WTC11 (cell line): ENCODE results near the gene TSNAXIP1.

Source experiments
- ATF3 ChIP-seq: sonication (generic); formaldehyde crosslinking; conservative IDR thresholded peaks from 2 replicates; pipeline ENCODE4 v1.8.1; 2022; ENCODE audit warnings: mild to moderate bottlenecking, missing genetic modification reagents
- GTF2I ChIP-seq: fragments of 250-450 bp; sonication (Bioruptor Pico); conservative IDR thresholded peaks from 2 replicates; pipeline ENCODE4 v1.4.0; 2021; ENCODE audit warnings: mild to moderate bottlenecking
- IRF2 ChIP-seq: sonication (generic); formaldehyde crosslinking; IDR thresholded peaks from 2 replicates; pipeline ENCODE4 v1.8.0; 2022; ENCODE audit warnings: low read depth, missing genetic modification reagents, borderline replicate concordance
- MLX ChIP-seq: sonication (generic); formaldehyde crosslinking; IDR thresholded peaks from 2 replicates; pipeline ENCODE4 v1.8.1; 2023; ENCODE audit warnings: mild to moderate bottlenecking, missing genetic modification reagents, moderate library complexity
- MYBL2 ChIP-seq: sonication (generic); formaldehyde crosslinking; IDR thresholded peaks from 2 replicates; pipeline ENCODE4 v1.8.1; 2023; ENCODE audit warnings: mild to moderate bottlenecking, moderate library complexity, missing genetic modification reagents
- NR1H2 ChIP-seq: sonication (generic); formaldehyde crosslinking; IDR thresholded peaks from 2 replicates; pipeline ENCODE4 v1.9.0; 2021; ENCODE audit warnings: mild to moderate bottlenecking, moderate library complexity, missing genetic modification reagents
- RORB ChIP-seq: fragments of 250-450 bp; sonication (Bioruptor Pico); IDR thresholded peaks from 2 replicates; pipeline ENCODE4 v1.9.0; 2021; ENCODE audit warnings: mild to moderate bottlenecking
- USF2 ChIP-seq: sonication (generic); formaldehyde crosslinking; IDR thresholded peaks from 2 replicates; pipeline ENCODE4 v1.8.1; 2023; ENCODE audit warnings: mild to moderate bottlenecking, missing genetic modification reagents, moderate library complexity
- ZNF121 ChIP-seq: sonication (generic); formaldehyde crosslinking; IDR thresholded peaks from 2 replicates; pipeline ENCODE4 v1.8.0; 2023; ENCODE audit warnings: missing genetic modification reagents
- ZNF263 ChIP-seq: sonication (generic); formaldehyde crosslinking; IDR thresholded peaks from 2 replicates; pipeline ENCODE4 v1.8.1; 2022; ENCODE audit warnings: low read depth, mild to moderate bottlenecking, moderate library complexity, missing genetic modification reagents
- TF ChIP-seq, protein P1 (sequence below): fragments of 200-600 bp; IDR thresholded peaks from 2 replicates; pipeline ENCODE4 v1.8.0; 2022; ENCODE audit warnings: antibody characterized with exemption
- TF ChIP-seq, protein P2 (sequence below): sonication (generic); formaldehyde crosslinking; IDR thresholded peaks from 2 replicates; pipeline ENCODE4 v1.8.0; 2023; ENCODE audit warnings: missing genetic modification reagents, mild to moderate bottlenecking, borderline replicate concordance

DNA sequence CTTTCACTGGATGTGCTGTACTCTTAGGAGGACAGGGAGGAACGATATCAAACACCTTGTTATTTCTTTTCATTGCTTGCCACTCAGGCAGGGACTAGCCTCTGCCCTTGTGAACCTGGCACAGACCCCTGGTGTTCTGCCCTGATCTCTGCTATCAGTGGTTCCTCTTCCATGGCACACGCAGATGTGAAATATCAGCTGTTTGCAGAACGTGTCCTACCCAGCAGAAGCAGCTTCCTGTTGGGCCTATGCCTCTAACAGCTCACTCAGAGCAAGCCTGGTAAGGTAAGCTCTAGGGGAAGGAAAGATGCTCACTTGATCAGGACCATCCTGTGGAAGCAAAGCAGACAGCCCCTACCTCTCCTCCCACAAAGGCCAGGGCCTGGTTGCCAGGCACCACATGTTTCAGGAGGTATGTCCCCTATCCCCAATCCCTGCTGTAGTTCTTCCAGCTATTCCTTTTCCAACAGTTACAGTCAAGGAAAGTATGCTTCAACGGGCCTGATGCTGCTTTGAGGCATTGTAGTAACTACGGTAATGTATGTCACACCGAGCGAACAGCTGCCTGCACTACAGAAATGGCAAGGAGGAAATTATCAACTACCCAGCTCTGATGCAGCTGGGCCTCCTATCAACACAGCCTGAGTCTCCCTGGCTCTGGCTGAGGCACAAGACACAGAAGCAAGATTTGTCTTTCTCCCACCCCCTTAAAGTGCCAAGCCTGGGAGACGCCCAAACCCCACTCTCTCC lies 46.3 kb upstream of the TSNAXIP1 start:
- no peak for TF ChIP-seq MLX
- TF ChIP-seq GTF2I (CRISPR knock-in tag) = no peak
- no peak for TF ChIP-seq ZNF121 (CRISPR knock-in tag)
- no peak for TF ChIP-seq IRF2 (CRISPR knock-in tag)
- TF ChIP-seq, protein P1, sequence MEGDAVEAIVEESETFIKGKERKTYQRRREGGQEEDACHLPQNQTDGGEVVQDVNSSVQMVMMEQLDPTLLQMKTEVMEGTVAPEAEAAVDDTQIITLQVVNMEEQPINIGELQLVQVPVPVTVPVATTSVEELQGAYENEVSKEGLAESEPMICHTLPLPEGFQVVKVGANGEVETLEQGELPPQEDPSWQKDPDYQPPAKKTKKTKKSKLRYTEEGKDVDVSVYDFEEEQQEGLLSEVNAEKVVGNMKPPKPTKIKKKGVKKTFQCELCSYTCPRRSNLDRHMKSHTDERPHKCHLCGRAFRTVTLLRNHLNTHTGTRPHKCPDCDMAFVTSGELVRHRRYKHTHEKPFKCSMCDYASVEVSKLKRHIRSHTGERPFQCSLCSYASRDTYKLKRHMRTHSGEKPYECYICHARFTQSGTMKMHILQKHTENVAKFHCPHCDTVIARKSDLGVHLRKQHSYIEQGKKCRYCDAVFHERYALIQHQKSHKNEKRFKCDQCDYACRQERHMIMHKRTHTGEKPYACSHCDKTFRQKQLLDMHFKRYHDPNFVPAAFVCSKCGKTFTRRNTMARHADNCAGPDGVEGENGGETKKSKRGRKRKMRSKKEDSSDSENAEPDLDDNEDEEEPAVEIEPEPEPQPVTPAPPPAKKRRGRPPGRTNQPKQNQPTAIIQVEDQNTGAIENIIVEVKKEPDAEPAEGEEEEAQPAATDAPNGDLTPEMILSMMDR = no peak
- no peak for TF ChIP-seq NR1H2 (CRISPR knock-in tag)
- no peak for TF ChIP-seq ATF3 (CRISPR knock-in tag)
- TF ChIP-seq, protein P2, sequence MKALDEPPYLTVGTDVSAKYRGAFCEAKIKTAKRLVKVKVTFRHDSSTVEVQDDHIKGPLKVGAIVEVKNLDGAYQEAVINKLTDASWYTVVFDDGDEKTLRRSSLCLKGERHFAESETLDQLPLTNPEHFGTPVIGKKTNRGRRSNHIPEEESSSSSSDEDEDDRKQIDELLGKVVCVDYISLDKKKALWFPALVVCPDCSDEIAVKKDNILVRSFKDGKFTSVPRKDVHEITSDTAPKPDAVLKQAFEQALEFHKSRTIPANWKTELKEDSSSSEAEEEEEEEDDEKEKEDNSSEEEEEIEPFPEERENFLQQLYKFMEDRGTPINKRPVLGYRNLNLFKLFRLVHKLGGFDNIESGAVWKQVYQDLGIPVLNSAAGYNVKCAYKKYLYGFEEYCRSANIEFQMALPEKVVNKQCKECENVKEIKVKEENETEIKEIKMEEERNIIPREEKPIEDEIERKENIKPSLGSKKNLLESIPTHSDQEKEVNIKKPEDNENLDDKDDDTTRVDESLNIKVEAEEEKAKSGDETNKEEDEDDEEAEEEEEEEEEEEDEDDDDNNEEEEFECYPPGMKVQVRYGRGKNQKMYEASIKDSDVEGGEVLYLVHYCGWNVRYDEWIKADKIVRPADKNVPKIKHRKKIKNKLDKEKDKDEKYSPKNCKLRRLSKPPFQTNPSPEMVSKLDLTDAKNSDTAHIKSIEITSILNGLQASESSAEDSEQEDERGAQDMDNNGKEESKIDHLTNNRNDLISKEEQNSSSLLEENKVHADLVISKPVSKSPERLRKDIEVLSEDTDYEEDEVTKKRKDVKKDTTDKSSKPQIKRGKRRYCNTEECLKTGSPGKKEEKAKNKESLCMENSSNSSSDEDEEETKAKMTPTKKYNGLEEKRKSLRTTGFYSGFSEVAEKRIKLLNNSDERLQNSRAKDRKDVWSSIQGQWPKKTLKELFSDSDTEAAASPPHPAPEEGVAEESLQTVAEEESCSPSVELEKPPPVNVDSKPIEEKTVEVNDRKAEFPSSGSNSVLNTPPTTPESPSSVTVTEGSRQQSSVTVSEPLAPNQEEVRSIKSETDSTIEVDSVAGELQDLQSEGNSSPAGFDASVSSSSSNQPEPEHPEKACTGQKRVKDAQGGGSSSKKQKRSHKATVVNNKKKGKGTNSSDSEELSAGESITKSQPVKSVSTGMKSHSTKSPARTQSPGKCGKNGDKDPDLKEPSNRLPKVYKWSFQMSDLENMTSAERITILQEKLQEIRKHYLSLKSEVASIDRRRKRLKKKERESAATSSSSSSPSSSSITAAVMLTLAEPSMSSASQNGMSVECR = no peak
- no peak for TF ChIP-seq RORB (CRISPR knock-in tag)
- no peak for TF ChIP-seq MYBL2 (CRISPR knock-in tag)
- TF ChIP-seq ZNF263 (CRISPR knock-in tag) = no peak
- no peak for TF ChIP-seq USF2 (CRISPR knock-in tag)
